Left ventricle myocardium inferior (tissue), 1 donor: Measurements from ENCODE around the gene ZNF512B. TPM values are rescaled to one million over a fixed set of nuclear protein-coding genes. Genes with fewer than 3 reads are reported as not detected.

Source experiments
- DNase-seq: peaks from one replicate; pipeline ENCODE4 v3.0.0-alpha.2; 2020
- H3K27ac ChIP-seq: fragments of 200-600 bp; replicated peaks from 2 replicates; pipeline ENCODE4 v1.8.0; 2021
- H3K27me3 ChIP-seq: fragments of 200-600 bp; 2 replicates; pipeline ENCODE4 v1.8.0; 2021; ENCODE audit warnings: low read depth
- H3K36me3 ChIP-seq: fragments of 200-600 bp; 2 replicates; pipeline ENCODE4 v1.8.0; 2021
- H3K4me1 ChIP-seq: fragments of 200-600 bp; 2 replicates; pipeline ENCODE4 v1.8.0; 2021
- H3K4me3 ChIP-seq: fragments of 200-600 bp; 2 replicates; pipeline ENCODE4 v1.8.0; 2021; ENCODE audit warnings: mild to moderate bottlenecking, moderate library complexity
- H3K9me3 ChIP-seq: fragments of 200-600 bp; replicated peaks from 2 replicates; pipeline ENCODE4 v1.8.0; 2021
- intact Hi-C: fragments of 100-400 bp; cut with micrococcal nuclease; formaldehyde crosslinking; loops from one replicate; pipeline ENCODE4 v1.11.0; 2022
- total RNA-seq: library from RNA; stranded (reverse); fragmentation: NEBNext Ultra II Directional; extraction: Animal tissue kit (Norgen Biotek cat#: 25700); gene quantifications from one replicate; pipeline ENCODE4 v1.2.1, GENCODE V29; 2021
- TF ChIP-seq, protein P1 (sequence below): fragments of 200-600 bp; IDR thresholded peaks from 2 replicates; pipeline ENCODE4 v1.8.0; 2021; ENCODE audit warnings: antibody characterized with exemption, mild to moderate bottlenecking, borderline replicate concordance
- donor health status: DM: no; HTN: yes; CAD: no; lungs with severe emphysema.

The ZNF512B gene
- total RNA-seq, 1 donor from 2014 or later = 12.6 TPM

DNA sequence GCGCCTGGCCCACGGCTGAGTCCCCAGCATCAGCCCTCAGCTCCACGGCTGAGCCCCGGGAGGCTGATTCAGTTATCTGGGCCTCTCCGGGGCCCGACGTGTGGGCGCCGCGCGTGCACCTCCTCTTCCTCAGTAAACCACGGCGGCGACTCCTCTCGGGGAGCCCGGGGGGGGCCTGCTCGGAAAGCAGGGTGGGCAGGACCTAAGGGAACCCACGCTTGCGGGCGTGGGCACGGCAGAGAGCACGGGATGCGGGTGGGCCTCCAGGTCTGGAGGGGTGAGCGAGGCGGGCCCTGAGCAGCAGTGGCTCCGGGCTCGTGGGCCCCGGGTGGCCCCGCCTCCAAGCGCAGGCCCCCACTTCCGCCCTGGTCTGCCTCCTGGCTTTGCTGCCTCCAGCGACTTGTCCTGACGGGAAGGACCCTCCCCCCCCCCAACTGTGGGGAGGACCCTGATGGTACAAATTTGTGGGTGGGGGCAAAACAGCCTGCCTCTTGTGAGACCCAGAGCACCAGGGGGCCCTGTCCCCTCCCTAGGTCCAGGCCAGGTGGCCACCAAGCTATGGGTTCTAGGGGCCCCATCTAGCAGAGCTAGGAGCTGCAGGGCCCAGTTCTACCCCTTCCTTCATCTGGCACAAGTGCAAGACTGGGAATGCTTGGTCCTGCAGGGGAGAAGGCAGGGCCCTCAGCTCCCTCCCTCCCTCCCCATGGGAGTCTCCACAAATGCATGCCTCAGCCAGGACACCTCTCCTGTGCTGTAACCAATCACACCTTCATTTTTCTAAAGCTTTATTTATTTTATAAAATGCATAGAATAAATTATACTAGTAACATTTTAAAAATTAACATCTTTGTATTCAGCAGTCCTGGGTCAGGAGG is 30.4 kb downstream of the ZNF512B start:
- Histone ChIP-seq H3K27me3 (no peaks in the 10 kb centered on the region), H3K4me3 (no peak overlapping the region), H3K36me3 (peaks cover 76% of the 10 kb centered on the region), H3K9me3 (no peaks in the 10 kb centered on the region), H3K27ac (no peak overlapping the region), H3K4me1 (peaks cover 27% of the 10 kb centered on the region)
- TF ChIP-seq, protein P1, sequence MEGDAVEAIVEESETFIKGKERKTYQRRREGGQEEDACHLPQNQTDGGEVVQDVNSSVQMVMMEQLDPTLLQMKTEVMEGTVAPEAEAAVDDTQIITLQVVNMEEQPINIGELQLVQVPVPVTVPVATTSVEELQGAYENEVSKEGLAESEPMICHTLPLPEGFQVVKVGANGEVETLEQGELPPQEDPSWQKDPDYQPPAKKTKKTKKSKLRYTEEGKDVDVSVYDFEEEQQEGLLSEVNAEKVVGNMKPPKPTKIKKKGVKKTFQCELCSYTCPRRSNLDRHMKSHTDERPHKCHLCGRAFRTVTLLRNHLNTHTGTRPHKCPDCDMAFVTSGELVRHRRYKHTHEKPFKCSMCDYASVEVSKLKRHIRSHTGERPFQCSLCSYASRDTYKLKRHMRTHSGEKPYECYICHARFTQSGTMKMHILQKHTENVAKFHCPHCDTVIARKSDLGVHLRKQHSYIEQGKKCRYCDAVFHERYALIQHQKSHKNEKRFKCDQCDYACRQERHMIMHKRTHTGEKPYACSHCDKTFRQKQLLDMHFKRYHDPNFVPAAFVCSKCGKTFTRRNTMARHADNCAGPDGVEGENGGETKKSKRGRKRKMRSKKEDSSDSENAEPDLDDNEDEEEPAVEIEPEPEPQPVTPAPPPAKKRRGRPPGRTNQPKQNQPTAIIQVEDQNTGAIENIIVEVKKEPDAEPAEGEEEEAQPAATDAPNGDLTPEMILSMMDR = no peak
- peak; percentile 14 for DNase-seq
- intact Hi-C loops = no loop called here

DNA sequence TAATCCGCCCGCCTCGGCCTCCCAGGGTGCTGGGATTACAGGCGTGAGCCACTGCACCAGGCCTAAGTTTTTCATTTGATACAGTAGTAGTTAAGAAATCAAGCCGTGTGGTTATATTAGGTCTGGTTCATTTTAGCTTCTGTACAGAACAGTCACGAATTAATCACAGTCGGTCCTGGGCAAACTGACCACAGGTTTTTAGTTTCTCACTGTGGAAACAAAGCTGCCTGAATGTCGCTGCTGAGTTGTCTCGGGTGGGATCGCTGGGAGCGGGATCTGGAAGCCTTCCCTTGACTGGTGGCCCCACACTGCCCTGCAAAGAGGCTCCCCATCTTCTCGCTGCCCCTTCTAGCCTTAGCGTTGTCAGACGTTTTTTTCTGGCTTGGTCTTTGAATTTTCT is 32.1 kb downstream of the ZNF512B start:
- Histone ChIP-seq H3K4me1 (peaks cover 26% of the 10 kb centered on the region), H3K27me3 (no peaks in the 10 kb centered on the region), H3K4me3 (no peak overlapping the region), H3K27ac (no peak overlapping the region), H3K9me3 (no peaks in the 10 kb centered on the region), H3K36me3 (peaks cover 64% of the 10 kb centered on the region)
- TF ChIP-seq, protein P1 = no peak
- DNase-seq = no peak
- intact Hi-C loops = no loop called here

DNA sequence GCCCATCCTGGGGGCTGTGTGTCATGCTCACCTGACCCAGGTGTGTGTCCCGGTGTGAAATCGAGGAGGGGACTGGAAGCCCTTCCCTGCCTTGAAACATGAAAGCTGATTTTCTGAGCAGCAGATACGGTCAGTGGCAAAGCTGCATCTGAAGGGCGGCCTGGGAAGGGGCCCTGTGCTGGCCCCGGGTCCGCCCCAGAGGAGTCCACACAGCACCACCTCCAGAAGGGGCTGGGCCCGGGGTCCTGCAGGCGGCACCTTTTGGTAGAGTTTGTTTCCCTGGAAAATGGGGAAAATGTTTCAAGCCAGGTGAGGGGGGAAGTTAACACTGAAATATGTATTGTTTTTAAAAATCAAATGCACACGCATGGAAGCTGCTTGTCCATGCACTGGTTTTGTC is 34.3 kb downstream of the ZNF512B start:
- Histone ChIP-seq H3K4me3 (no peak overlapping the region), H3K4me1 (peaks cover 36% of the 10 kb centered on the region), H3K27ac (no peak overlapping the region), H3K36me3 (peaks cover 73% of the 10 kb centered on the region), H3K9me3 (no peaks in the 10 kb centered on the region), H3K27me3 (no peaks in the 10 kb centered on the region)
- DNase-seq = no peak
- intact Hi-C loops = no loop called here
- TF ChIP-seq, protein P1 = no peak

DNA sequence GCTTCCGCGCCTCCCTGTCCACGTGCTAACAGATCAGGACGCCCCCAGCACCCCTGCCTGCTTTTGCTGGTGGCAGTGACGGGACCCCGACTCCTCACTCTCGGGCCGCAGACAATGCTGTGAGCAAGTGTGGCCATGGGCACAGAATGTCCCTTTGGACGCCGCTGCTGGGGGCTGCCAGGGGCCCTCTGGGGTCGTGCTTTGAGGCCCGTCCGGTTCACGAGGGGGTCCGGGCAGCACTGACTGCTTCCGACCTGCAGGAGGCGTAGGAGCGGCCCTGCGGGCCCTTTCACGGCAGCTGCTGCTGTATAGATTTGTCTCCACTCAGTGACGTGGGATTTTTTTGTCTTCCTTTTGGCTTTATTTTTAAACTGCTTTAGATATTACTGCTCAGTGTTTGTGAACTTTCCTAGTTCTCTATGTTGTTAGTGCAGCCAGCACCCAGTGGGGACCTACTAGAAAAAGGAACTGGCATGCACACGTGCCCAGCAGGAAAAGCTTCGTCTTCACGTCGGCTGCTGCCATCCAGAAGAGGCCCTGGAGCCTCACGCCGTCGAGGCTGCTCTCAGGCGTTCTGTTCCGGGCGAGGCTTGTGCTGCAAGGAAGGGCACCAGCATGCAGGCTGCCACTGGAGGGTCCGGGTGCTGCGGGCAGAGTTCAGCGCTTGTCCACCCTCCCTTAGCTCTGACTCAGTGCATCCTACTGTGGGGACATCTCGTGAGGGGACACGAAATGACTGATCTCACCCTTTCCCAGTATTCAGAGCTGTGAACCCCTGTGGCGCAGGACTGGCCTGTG is 35.3 kb downstream of the ZNF512B start:
- TF ChIP-seq, protein P1 = peak; percentile 38
- intact Hi-C loops = no loop called here
- peak overlapping the region; percentile 4 for H3K27ac ChIP-seq
- no peak for DNase-seq
- H3K9me3 ChIP-seq = no peaks in the 10 kb centered on the region
- peaks cover 46% of the 10 kb centered on the region for H3K4me1 ChIP-seq
- no peak overlapping the region for H3K4me3 ChIP-seq
- H3K36me3 ChIP-seq = peaks cover 74% of the 10 kb centered on the region
- H3K27me3 ChIP-seq = no peaks in the 10 kb centered on the region

DNA sequence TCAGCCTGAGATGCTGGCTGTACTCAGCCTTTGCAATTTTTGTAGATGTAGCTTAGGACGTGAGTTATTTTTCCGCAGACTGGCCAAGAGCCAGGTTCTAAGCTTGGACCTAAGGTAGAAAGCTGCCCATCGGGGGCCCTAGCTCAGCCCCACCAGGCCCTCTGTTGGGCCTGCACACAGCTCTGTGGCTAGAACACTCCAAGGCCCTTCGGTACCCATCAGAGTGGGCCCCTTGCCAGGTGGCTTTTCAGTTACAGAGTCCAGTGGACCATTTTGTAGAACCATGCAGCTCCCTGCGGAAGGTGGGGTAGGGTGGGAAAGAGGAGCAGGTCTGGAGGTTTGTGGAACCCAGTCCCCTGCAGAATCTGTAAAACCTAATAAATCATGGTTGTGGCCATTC is 36.1 kb downstream of the ZNF512B start:
- Histone ChIP-seq H3K36me3 (peaks cover 74% of the 10 kb centered on the region), H3K27ac (peak overlapping the region; percentile 4), H3K4me1 (peaks cover 47% of the 10 kb centered on the region), H3K4me3 (no peak overlapping the region), H3K9me3 (no peaks in the 10 kb centered on the region), H3K27me3 (no peaks in the 10 kb centered on the region)
- DNase-seq = no peak
- intact Hi-C loops = no loop called here
- TF ChIP-seq, protein P1 = no peak
